ENCODE measurements around the gene MAPK14. TPM values are rescaled to one million over a fixed set of nuclear protein-coding genes. Genes with fewer than 3 reads are reported as not detected.

MAPK14 gene
- total and polyA plus RNA-seq, 7 donors, result 11.8 to 42.0 (median 31.0) TPM

DNA sequence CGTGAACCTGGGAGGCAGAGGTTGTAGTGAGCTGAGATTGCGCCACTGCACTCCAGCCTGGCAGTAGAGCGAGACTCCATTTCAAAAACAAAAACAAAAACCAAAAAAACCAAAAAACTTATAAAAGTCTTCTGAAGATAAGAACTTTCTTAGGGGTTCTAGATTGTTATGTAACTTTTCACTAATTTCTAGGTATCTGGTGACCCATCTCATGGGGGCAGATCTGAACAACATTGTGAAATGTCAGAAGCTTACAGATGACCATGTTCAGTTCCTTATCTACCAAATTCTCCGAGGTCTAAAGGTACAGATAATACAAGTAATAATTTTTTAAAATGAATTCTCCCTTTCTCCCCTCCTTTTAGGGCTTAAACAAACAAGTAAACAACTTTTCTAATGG, 45.1 kb downstream of the MAPK14 start:
- intact Hi-C loops (cut with DNase I), result no loop called here
- Histone ChIP-seq H3K36me3 (ENCODE audit: insufficient read depth in 1 of 2, low read depth in 1 of 2) (peaks cover 0 to 28% of the 10 kb centered on the region in 2 donors), H3K4me1 (peaks cover 31% of the 10 kb centered on the region), H3K9me3 (no peaks in the 10 kb centered on the region), H3K4me3 (no peak overlapping the region), H3K27ac (no peak overlapping the region), H3K27me3 (ENCODE audit: insufficient read depth in 3 of 3, low read length in 2 of 3) (no peaks in the 10 kb centered on the region)
- TF ChIP-seq, protein P1, sequence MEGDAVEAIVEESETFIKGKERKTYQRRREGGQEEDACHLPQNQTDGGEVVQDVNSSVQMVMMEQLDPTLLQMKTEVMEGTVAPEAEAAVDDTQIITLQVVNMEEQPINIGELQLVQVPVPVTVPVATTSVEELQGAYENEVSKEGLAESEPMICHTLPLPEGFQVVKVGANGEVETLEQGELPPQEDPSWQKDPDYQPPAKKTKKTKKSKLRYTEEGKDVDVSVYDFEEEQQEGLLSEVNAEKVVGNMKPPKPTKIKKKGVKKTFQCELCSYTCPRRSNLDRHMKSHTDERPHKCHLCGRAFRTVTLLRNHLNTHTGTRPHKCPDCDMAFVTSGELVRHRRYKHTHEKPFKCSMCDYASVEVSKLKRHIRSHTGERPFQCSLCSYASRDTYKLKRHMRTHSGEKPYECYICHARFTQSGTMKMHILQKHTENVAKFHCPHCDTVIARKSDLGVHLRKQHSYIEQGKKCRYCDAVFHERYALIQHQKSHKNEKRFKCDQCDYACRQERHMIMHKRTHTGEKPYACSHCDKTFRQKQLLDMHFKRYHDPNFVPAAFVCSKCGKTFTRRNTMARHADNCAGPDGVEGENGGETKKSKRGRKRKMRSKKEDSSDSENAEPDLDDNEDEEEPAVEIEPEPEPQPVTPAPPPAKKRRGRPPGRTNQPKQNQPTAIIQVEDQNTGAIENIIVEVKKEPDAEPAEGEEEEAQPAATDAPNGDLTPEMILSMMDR (IDR thresholded peaks at IDR 0.05), result no peak
- 96 to 98% (median 97%) methylated on average over 4 of the region's 4 CpGs for WGBS, 3 donors
- ATAC-seq (no peak), DNase-seq (no peak)

GRCh38 chr6:36073587-36073986, 46.0 kb downstream of the MAPK14 start:
- no peaks in the 10 kb centered on the region for H3K9me3 ChIP-seq
- DNase-seq (no peak), ATAC-seq (no peak)
- peaks cover 22% of the 10 kb centered on the region for H3K4me1 ChIP-seq
- intact Hi-C loops (cut with DNase I), result no loop called here
- TF ChIP-seq, protein P1 (IDR thresholded peaks at IDR 0.05), result no peak
- H3K27ac ChIP-seq, result no peak overlapping the region
- peaks cover 0 to 37% of the 10 kb centered on the region in 2 donors for H3K36me3 ChIP-seq (ENCODE audit: insufficient read depth in 1 of 2, low read depth in 1 of 2)
- H3K4me3 ChIP-seq, result no peak overlapping the region
- H3K27me3 ChIP-seq (ENCODE audit: insufficient read depth in 3 of 3, low read length in 2 of 3), result no peaks in the 10 kb centered on the region

DNA sequence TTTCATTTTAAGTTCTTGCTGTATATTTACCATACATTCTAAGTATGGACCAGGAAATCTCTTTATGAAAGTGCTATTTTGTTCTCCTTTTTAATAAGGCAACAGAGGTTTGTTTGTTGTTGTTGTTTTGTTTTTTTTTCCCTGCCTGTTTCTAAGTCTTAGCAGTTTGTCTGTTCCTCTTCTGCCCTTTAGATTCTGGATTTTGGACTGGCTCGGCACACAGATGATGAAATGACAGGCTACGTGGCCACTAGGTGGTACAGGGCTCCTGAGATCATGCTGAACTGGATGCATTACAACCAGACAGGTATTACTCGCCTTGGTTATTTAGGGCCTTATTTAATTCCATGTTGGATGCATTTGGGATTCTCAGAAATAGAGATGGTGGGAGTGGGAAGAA, 48.0 kb downstream of the MAPK14 start:
- intact Hi-C loops (cut with DNase I), result no loop called here
- no peak overlapping the region for H3K4me3 ChIP-seq
- H3K27me3 ChIP-seq (ENCODE audit: insufficient read depth in 3 of 3, low read length in 2 of 3), result no peaks in the 10 kb centered on the region
- peaks cover 5% of the 10 kb centered on the region for H3K4me1 ChIP-seq
- TF ChIP-seq, protein P1 (IDR thresholded peaks at IDR 0.05), result no peak
- DNase-seq (no peak), ATAC-seq (no peak)
- peaks cover 0 to 57% of the 10 kb centered on the region in 2 donors for H3K36me3 ChIP-seq (ENCODE audit: insufficient read depth in 1 of 2, low read depth in 1 of 2)
- 58 to 81% (median 59%) methylated on average over 3 of the region's 3 CpGs for WGBS, 3 donors
- no peak overlapping the region for H3K27ac ChIP-seq
- no peaks in the 10 kb centered on the region for H3K9me3 ChIP-seq

DNA sequence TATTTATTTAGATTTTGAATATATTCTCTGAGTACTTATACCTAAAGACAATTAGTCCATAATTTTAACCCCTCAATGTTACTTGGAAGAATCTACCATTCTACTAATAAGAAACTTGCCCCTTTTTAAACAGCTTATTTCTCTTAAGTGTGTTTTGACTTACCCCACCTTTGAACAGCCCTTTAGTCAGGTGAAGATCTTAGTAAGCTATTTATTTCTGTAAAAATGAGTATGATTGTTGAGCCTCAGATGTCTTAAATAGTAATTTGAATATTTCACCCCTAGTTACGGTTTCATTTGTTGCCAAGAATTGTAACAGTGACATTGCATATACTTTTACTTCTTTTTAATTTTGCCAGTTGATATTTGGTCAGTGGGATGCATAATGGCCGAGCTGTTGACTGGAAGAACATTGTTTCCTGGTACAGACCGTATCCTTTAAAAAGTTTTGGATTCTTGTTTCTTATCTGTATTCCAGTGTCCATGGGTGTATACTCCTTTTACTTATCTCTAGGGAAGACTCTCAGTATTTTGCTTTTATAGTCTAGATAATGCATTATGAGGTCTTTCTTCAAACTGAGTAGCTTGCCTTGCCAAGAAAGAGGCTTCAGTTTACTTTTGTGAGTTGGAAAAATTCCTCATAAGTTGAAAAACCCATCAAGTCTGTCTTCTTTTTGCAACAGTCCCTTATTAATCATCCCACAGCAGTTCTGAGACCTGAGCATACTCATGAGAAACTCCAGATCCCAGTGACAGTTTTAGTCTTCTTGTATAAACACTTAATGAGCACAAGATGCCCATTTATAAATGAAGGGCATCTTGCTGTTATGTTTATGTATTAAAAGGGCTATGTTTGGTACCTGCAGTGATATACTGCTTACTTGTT, 48.8 kb downstream of the MAPK14 start:
- TF ChIP-seq, protein P1 (IDR thresholded peaks at IDR 0.05), result no peak
- Histone ChIP-seq H3K27ac (no peak overlapping the region), H3K4me3 (no peak overlapping the region), H3K36me3 (ENCODE audit: insufficient read depth in 1 of 2, low read depth in 1 of 2) (peaks cover 0 to 65% of the 10 kb centered on the region in 2 donors), H3K27me3 (ENCODE audit: insufficient read depth in 3 of 3, low read length in 2 of 3) (no peaks in the 10 kb centered on the region), H3K9me3 (peaks cover 3% of the 10 kb centered on the region), H3K4me1 (no peaks in the 10 kb centered on the region)
- no peak for ATAC-seq
- no peak for DNase-seq
- WGBS, 3 donors, result 90 to 92% (median 91%) methylated on average over 3 of the region's 3 CpGs
- intact Hi-C loops (cut with DNase I), result no loop called here

Measured in psoas muscle (tissue), 8 donors.